HUES6 (cell line): Measurements from ENCODE around the gene SH3BGRL.
"Not testable (repeated sequence)": the region's sequence is repeated elsewhere in the genome, so short reads cannot be mapped to it uniquely, and the experiment has no call there.

Experiments
- H3K27ac ChIP-seq: 2 replicates; pipeline ENCODE4 v1.7.0; 2013; ENCODE audit warnings: low read depth, mild to moderate bottlenecking, low read length, inconsistent platforms
- H3K27me3 ChIP-seq: 2 replicates; pipeline ENCODE4 v1.6.1; 2013; ENCODE audit warnings: low read length; ENCODE audit not compliant: control insufficient read depth, insufficient read depth
- H3K36me3 ChIP-seq: 2 replicates; pipeline ENCODE4 v1.6.1; 2013; ENCODE audit warnings: low read length; ENCODE audit not compliant: control insufficient read depth, insufficient read depth
- H3K4me1 ChIP-seq: 2 replicates; pipeline ENCODE4 v1.6.1; 2013; ENCODE audit warnings: low read length; ENCODE audit not compliant: control insufficient read depth, insufficient read depth
- H3K4me3 ChIP-seq: 2 replicates; pipeline ENCODE4 v1.5.1; 2013; ENCODE audit warnings: low read depth, low read length
- H3K9ac ChIP-seq: one replicate; pipeline ENCODE4 v1.6.1; 2013; ENCODE audit warnings: mild to moderate bottlenecking, low read length
- H3K9me3 ChIP-seq: 2 replicates; pipeline ENCODE4 v1.6.1; 2013; ENCODE audit warnings: low read depth, low read length; ENCODE audit not compliant: control insufficient read depth, insufficient read depth

The SH3BGRL gene

GRCh38 chrX:81304563-81304962 lies 102.7 kb downstream of the SH3BGRL start:
- Histone ChIP-seq H3K27ac (no peak overlapping the region), H3K27me3 (no peaks in the 10 kb centered on the region), H3K9me3 (0 out of 2 replicates have a peak, but pooled peaks cover 3% of the 10 kb centered on the region), H3K9ac (no peak overlapping the region), H3K4me1 (no peaks in the 10 kb centered on the region), H3K36me3 (no peaks in the 10 kb centered on the region), H3K4me3 (no peak overlapping the region)

GRCh38 chrX:81305240-81305639 lies 103.3 kb downstream of the SH3BGRL start:
- H3K9me3 ChIP-seq = 0 out of 2 replicates have a peak, but pooled peaks cover 3% of the 10 kb centered on the region
- H3K36me3 ChIP-seq = no peaks in the 10 kb centered on the region
- no peak overlapping the region for H3K27ac ChIP-seq
- H3K9ac ChIP-seq = no peak overlapping the region
- H3K27me3 ChIP-seq = no peaks in the 10 kb centered on the region
- no peaks in the 10 kb centered on the region for H3K4me1 ChIP-seq
- no peak overlapping the region for H3K4me3 ChIP-seq

GRCh38 chrX:81308086-81308829 lies 106.4 kb downstream of the SH3BGRL start:
- no peak overlapping the region for H3K27ac ChIP-seq
- no peaks in the 10 kb centered on the region for H3K36me3 ChIP-seq
- H3K4me1 ChIP-seq = no peaks in the 10 kb centered on the region
- H3K4me3 ChIP-seq = no peak overlapping the region
- H3K9ac ChIP-seq = no peak overlapping the region
- H3K27me3 ChIP-seq = no peaks in the 10 kb centered on the region
- peaks cover 3% of the 10 kb centered on the region; the same call in 1 of the 2 replicates for H3K9me3 ChIP-seq

- H3K4me3 ChIP-seq = no peak overlapping the region
- no peaks in the 10 kb centered on the region for H3K27me3 ChIP-seq
- H3K9me3 ChIP-seq = peaks cover 3% of the 10 kb centered on the region
- no peak overlapping the region for H3K27ac ChIP-seq
- H3K9ac ChIP-seq = no peak overlapping the region
- H3K4me1 ChIP-seq = no peaks in the 10 kb centered on the region
- H3K36me3 ChIP-seq = no peaks in the 10 kb centered on the region
Observed at GRCh38 chrX:81316163-81316562, 114.3 kb downstream of the SH3BGRL start.

- H3K9ac ChIP-seq, H3K4me3 ChIP-seq, H3K9me3 ChIP-seq, H3K4me1 ChIP-seq, H3K27ac ChIP-seq, H3K36me3 ChIP-seq, H3K27me3 ChIP-seq: not testable (repeated sequence)
Observed at GRCh38 chrX:81331653-81332052, 129.8 kb downstream of the SH3BGRL start.

GRCh38 chrX:81336455-81337152 lies 134.7 kb downstream of the SH3BGRL start:
- Histone ChIP-seq H3K27ac (no peak overlapping the region), H3K9ac (no peak overlapping the region), H3K36me3 (no peaks in the 10 kb centered on the region), H3K4me3 (no peak overlapping the region), H3K4me1 (peaks cover 18% of the 10 kb centered on the region; the same call in 1 of the 2 replicates), H3K9me3 (peaks cover 4% of the 10 kb centered on the region; the same call in 1 of the 2 replicates), H3K27me3 (no peaks in the 10 kb centered on the region)

- H3K4me3 ChIP-seq = no peak overlapping the region
- no peaks in the 10 kb centered on the region for H3K27me3 ChIP-seq
- no peaks in the 10 kb centered on the region for H3K36me3 ChIP-seq
- H3K9ac ChIP-seq = no peak overlapping the region
- H3K4me1 ChIP-seq = peaks cover 18% of the 10 kb centered on the region; the same call in 1 of the 2 replicates
- H3K9me3 ChIP-seq = peaks cover 4% of the 10 kb centered on the region; the same call in 1 of the 2 replicates
- H3K27ac ChIP-seq = no peak overlapping the region
Observed at GRCh38 chrX:81337805-81338204, 135.9 kb downstream of the SH3BGRL start.

- Histone ChIP-seq H3K27ac (no peak overlapping the region), H3K4me1 (peaks cover 18% of the 10 kb centered on the region; the same call in 1 of the 2 replicates)
Observed at GRCh38 chrX:81338924-81339323, 137.0 kb downstream of the SH3BGRL start.

GRCh38 chrX:81345296-81345695 lies 143.4 kb downstream of the SH3BGRL start:
- not testable (repeated sequence) for H3K36me3 ChIP-seq, H3K4me3 ChIP-seq, H3K4me1 ChIP-seq, H3K27ac ChIP-seq, H3K27me3 ChIP-seq, H3K9ac ChIP-seq
- H3K9me3 ChIP-seq = peaks cover 14% of the 10 kb centered on the region; the same call in 1 of the 2 replicates

More at GRCh38 chrX:81338924-81339323, 137.0 kb downstream of the SH3BGRL start:
- H3K9ac ChIP-seq = no peak overlapping the region
- H3K4me3 ChIP-seq = no peak overlapping the region
- H3K9me3 ChIP-seq = peaks cover 4% of the 10 kb centered on the region; the same call in 1 of the 2 replicates
- no peaks in the 10 kb centered on the region for H3K36me3 ChIP-seq
- no peaks in the 10 kb centered on the region for H3K27me3 ChIP-seq
